NT2/D1 (cell line): ENCODE measurements around the gene PPP1R17.

Source experiments
- DNase-seq: peaks from one replicate; pipeline ENCODE4 v3.0.0-alpha.2; 2011; ENCODE audit warnings: low read depth, low spot score
- H3K27me3 ChIP-seq: 2 replicates; pipeline ENCODE4 v1.6.0; 2011; ENCODE audit warnings: mild to moderate bottlenecking; ENCODE audit not compliant: insufficient read length, insufficient read depth
- H3K36me3 ChIP-seq: 2 replicates; pipeline ENCODE4 v1.6.1; 2011; ENCODE audit warnings: mild to moderate bottlenecking, low read length, mixed read lengths; ENCODE audit not compliant: insufficient read depth, insufficient read length
- H3K4me1 ChIP-seq: 2 replicates; pipeline ENCODE4 v1.5.1; 2011; ENCODE audit not compliant: insufficient read depth, insufficient read length
- H3K4me3 ChIP-seq: 2 replicates; pipeline ENCODE4 v1.5.1; 2011; ENCODE audit warnings: low read depth; ENCODE audit not compliant: insufficient read length
- H3K9ac ChIP-seq: 2 replicates; pipeline ENCODE4 v1.6.0; 2011; ENCODE audit warnings: low read depth; ENCODE audit not compliant: insufficient read length
- H3K9me3 ChIP-seq: 2 replicates; pipeline ENCODE4 v1.5.1; 2011; ENCODE audit warnings: mild to moderate bottlenecking, low read length; ENCODE audit not compliant: insufficient read depth
- SUZ12 ChIP-seq: IDR thresholded peaks from 2 replicates; pipeline ENCODE4 v1.6.1; 2011; ENCODE audit not compliant: insufficient read length, insufficient read depth; ENCODE audit errors: extremely low read depth
- YY1 ChIP-seq: IDR thresholded peaks from 2 replicates; pipeline ENCODE4 v1.6.1; 2011; ENCODE audit not compliant: insufficient read length, insufficient read depth
- ZNF274 ChIP-seq: IDR thresholded peaks from 2 replicates; pipeline ENCODE4 v1.6.1; 2011; ENCODE audit warnings: mild to moderate bottlenecking, low read depth, low read length

The PPP1R17 gene

DNA sequence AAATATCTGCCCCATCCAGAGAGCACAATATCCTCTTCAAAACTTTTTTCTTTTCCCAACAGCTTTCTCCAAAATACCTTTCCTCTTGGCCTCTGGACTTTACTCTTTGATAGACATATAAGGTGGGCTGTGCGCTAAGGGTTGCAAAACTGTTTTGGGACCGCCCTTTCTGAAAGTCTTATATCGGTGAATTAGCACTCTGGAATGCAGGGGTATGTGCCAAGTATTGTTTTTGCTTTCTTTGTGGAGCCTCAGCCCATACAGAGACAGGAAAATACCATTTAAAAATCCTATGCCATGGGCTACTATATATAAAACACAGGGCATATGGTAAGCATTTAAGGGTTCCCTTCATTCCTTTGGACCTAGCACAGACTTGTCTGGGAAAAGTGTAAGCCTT is 37.7 kb downstream of the PPP1R17 start:
- Histone ChIP-seq H3K27me3 (no peaks in the 10 kb centered on the region), H3K4me3 (no peak overlapping the region), H3K9me3 (no peaks in the 10 kb centered on the region), H3K9ac (no peak overlapping the region), H3K36me3 (no peaks in the 10 kb centered on the region), H3K4me1 (no peaks in the 10 kb centered on the region)
- DNase-seq, result no peak
- TF ChIP-seq SUZ12, result no peak
- no peak for TF ChIP-seq YY1
- no peak for TF ChIP-seq ZNF274

DNA sequence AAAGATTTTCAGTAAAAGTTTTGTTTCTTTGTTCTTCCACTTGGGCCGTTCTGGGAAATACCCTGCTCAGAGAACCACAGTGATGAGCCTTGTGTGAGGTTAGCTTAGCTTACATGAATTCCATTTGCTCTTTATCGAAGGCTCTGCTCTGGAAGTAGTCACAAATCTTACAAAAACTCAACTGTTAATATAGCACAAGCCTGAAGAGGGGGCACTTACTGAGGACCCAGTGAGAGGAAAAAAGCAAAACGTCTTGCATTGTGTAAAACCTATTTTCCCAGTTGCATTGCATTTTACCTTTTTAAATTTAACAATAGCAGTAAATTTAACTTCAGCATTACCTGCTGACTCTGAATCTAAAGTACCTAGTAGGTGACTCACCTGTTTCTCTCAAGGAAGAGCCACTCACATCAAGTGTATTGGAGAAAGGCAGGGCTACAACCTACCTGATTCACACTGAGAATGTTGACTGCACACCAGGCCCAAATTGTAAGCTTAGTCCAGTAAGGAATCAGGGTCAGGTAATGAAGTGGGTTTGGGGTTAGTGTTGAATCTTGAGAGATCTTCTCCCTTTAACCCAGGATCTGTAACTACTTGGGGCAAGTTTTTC is 42.3 kb downstream of the PPP1R17 start:
- Histone ChIP-seq H3K36me3 (no peaks in the 10 kb centered on the region), H3K9ac (no peak overlapping the region), H3K9me3 (no peaks in the 10 kb centered on the region), H3K4me3 (no peak overlapping the region), H3K4me1 (no peaks in the 10 kb centered on the region), H3K27me3 (no peaks in the 10 kb centered on the region)
- TF ChIP-seq YY1 (no peak), ZNF274 (no peak), SUZ12 (no peak)
- no peak for DNase-seq

GRCh38 chr7:31734456-31734855 is 47.4 kb downstream of the PPP1R17 start:
- no peak for DNase-seq
- no peak overlapping the region for H3K4me3 ChIP-seq
- TF ChIP-seq YY1 (no peak), ZNF274 (no peak), SUZ12 (no peak)
- no peaks in the 10 kb centered on the region for H3K9me3 ChIP-seq
- no peaks in the 10 kb centered on the region for H3K36me3 ChIP-seq
- H3K9ac ChIP-seq, result no peak overlapping the region
- H3K27me3 ChIP-seq, result no peaks in the 10 kb centered on the region
- no peaks in the 10 kb centered on the region for H3K4me1 ChIP-seq

DNA sequence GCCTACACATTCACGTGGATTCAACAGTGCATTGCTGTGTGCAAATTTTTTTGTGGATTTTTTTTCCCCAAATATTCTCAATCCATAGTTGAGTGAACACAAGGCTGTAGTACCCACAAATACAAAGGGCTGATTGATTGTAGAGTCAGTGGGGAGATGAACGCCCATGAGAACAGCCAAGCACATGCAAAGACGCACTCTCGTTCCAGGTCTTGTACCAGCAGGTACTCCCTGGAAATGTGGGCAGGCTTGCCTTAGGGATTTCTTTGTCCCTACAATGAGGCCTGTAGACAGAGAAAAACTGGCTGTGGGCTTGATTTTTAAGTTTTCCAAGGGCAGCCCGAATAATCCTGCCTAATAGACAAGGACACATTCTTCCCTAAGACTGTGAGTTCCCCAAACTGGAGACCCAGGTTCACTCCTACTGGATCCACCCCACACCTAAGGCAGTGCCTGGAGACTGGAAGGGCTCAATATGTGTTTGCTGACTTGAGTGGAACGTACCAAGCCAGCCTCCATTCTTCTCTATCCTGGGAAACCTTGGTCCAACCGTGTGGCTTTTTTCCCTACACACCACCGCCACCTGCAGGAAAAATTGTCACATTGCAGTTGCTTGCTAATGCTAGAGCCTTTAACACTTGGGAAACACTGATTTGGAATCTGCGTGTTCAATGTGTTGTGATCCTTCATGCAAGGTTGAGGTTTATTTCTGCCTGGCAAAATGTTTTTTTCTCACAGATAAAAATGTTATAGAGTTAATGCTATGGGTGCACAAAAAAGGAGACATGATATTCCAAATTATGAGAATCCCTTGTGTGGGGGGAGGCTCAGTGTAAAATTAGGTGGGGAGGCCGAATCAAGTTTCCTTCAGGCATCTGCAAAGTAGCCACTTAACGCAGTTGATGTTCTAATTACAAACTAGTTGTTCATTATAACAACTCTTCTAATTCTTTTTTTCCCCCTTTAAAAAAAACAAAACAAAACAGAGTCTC is 49.3 kb downstream of the PPP1R17 start:
- H3K9ac ChIP-seq, result no peak overlapping the region
- no peak for TF ChIP-seq ZNF274
- TF ChIP-seq YY1, result no peak
- no peak for TF ChIP-seq SUZ12
- no peaks in the 10 kb centered on the region for H3K4me1 ChIP-seq
- DNase-seq, result peak; percentile 84
- no peaks in the 10 kb centered on the region for H3K9me3 ChIP-seq
- no peaks in the 10 kb centered on the region for H3K27me3 ChIP-seq
- no peak overlapping the region for H3K4me3 ChIP-seq
- H3K36me3 ChIP-seq, result no peaks in the 10 kb centered on the region

GRCh38 chr7:31741852-31742251 is 54.8 kb downstream of the PPP1R17 start:
- Histone ChIP-seq H3K4me3 (no peak overlapping the region), H3K9ac (no peak overlapping the region), H3K9me3 (no peaks in the 10 kb centered on the region), H3K36me3 (no peaks in the 10 kb centered on the region), H3K4me1 (peaks cover 3% of the 10 kb centered on the region), H3K27me3 (peaks cover 4% of the 10 kb centered on the region)
- no peak for TF ChIP-seq SUZ12
- TF ChIP-seq ZNF274, result no peak
- no peak for TF ChIP-seq YY1
- no peak for DNase-seq

- H3K9ac ChIP-seq, result no peak overlapping the region
These were observed 57.4 kb downstream of the PPP1R17 start for GRCh38 chr7:31744294-31744874.

DNA sequence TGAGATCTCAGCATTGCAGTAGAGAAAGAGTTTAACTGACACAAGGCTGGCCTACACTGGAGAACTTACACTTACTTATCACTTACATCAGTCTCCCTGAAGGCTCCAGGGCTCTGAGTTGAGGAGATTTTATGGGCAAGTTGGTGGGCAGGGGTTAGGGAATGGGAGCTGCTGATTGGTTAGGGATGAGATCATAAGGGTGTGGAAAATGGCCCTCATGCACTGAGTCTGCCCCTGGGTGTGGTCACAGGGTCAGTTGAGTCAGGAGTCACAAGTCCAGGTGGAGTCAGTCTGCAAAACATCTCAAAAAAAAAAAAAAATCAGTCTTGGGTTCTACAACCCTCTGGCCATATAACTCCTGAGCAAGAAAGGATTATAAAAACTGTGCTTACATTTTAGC is 60.5 kb downstream of the PPP1R17 start:
- TF ChIP-seq SUZ12 (no peak), ZNF274 (no peak), YY1 (no peak)
- no peak overlapping the region for H3K4me3 ChIP-seq
- H3K9ac ChIP-seq, result no peak overlapping the region
- no peaks in the 10 kb centered on the region for H3K36me3 ChIP-seq
- no peaks in the 10 kb centered on the region for H3K4me1 ChIP-seq
- peaks cover 4% of the 10 kb centered on the region for H3K27me3 ChIP-seq
- no peak for DNase-seq
- H3K9me3 ChIP-seq, result 0 out of 2 replicates have a peak, but pooled peaks cover 5% of the 10 kb centered on the region

More at GRCh38 chr7:31744294-31744874, 57.4 kb downstream of the PPP1R17 start:
- Histone ChIP-seq H3K27me3 (peaks cover 4% of the 10 kb centered on the region), H3K36me3 (no peaks in the 10 kb centered on the region), H3K4me3 (no peak overlapping the region), H3K4me1 (peaks cover 3% of the 10 kb centered on the region), H3K9me3 (0 out of 2 replicates have a peak, but pooled peaks cover 5% of the 10 kb centered on the region)
- TF ChIP-seq YY1, result no peak
- no peak for TF ChIP-seq ZNF274
- TF ChIP-seq SUZ12, result no peak
- peak; percentile 64 for DNase-seq
